Gastroesophageal sphincter (tissue), 4 donors: ENCODE data around the gene MMP17. TPM values are rescaled to one million over a fixed set of nuclear protein-coding genes. Genes with fewer than 3 reads are reported as not detected.

Experiments
- ATAC-seq: fragments of 150-250 bp; one replicate; pipeline ENCODE4 v1.9.1; 2016; ENCODE audit warnings: mild to moderate bottlenecking, moderate library complexity
- H3K27ac ChIP-seq, 4 donors: fragments of 200-600 bp; sonication (generic) in 3 of 4; 1 replicate in 3 of 4; 2 replicates in 1 of 4; pipeline ENCODE4 v1.5.1; 2016 to 2019
- H3K27me3 ChIP-seq: fragments of 200-600 bp; sonication (generic); one replicate; pipeline ENCODE4 v1.5.1; 2019
- H3K36me3 ChIP-seq, 2 donors: fragments of 200-600 bp; sonication (generic); one replicate each; pipeline ENCODE4 v1.5.1; 2019; ENCODE audit warnings: control low read depth in 1 of 2
- H3K4me1 ChIP-seq, 3 donors: fragments of 200-600 bp; sonication (generic); 1 replicate in 2 of 3; 2 replicates in 1 of 3; pipeline ENCODE4 v1.5.1; 2016 to 2019; ENCODE audit warnings: control low read depth in 2 of 3
- H3K4me3 ChIP-seq, 2 donors: fragments of 200-600 bp; sonication (generic); one replicate each; pipeline ENCODE4 v1.5.1; 2019; ENCODE audit warnings: mild to moderate bottlenecking in 1 of 2, moderate library complexity in 1 of 2
- H3K9me3 ChIP-seq, 3 donors: fragments of 200-600 bp; sonication (generic); one replicate each; pipeline ENCODE4 v1.5.1; 2017 to 2019; ENCODE audit warnings: control low read depth in 2 of 3
- CTCF ChIP-seq, 4 experiments: fragments of 200-600 bp in 2 of 4; fragments of 450-650 bp in 2 of 4; sonication (generic) in 1 of 4; IDR thresholded peaks; one replicate each; pipeline ENCODE4 v1.5.1; 2017 to 2019; ENCODE audit warnings: antibody characterized with exemption in 4 of 4, mild to moderate bottlenecking in 2 of 4, moderate library complexity in 2 of 4
- EP300 ChIP-seq: sonication (generic); formaldehyde crosslinking; IDR thresholded peaks from one replicate; pipeline ENCODE4 v1.6.1; 2017; ENCODE audit warnings: antibody characterized with exemption, mild to moderate bottlenecking
- POLR2A ChIP-seq, 2 donors: fragments of 450-650 bp; IDR thresholded peaks; one replicate each; pipeline ENCODE4 v1.6.1; 2017; ENCODE audit warnings: antibody characterized with exemption in 2 of 2, mild to moderate bottlenecking in 2 of 2, moderate library complexity in 1 of 2
- POLR2AphosphoS5 ChIP-seq: sonication (generic); formaldehyde crosslinking; IDR thresholded peaks from one replicate; pipeline ENCODE4 v1.6.1; 2017; ENCODE audit warnings: antibody characterized with exemption
- WGBS, 2 donors: methylation state at CpG; one replicate each; pipeline ENCODE4 v1.1.5; 2018; ENCODE audit warnings: low coverage in 1 of 2; 5-methylcytosine and 5-hydroxymethylcytosine counted together
- small RNA-seq, 4 donors: library from RNA; depleted of rRNA; stranded (forward); fragments of <200 nt; gene quantifications; one replicate each; pipeline ENCODE3, GENCODE V24; 2016
- total RNA-seq, 4 donors: library from RNA; depleted of rRNA; stranded (reverse); fragments of >200 nt; gene quantifications; one replicate each; pipeline ENCODE4 v1.1.0, GENCODE V29; 2016

MMP17 gene
- total RNA-seq, 4 donors from 2014 or later = 2.0 to 7.0 (median 4.5) TPM

- peaks cover 0 to 83% (median 38%) of the 10 kb centered on the region in 3 donors for H3K4me1 ChIP-seq
- 67 to 85% methylated on average over 3 to 8 of the region's 9 CpGs for WGBS, 2 donors
- no peak for ATAC-seq
These were observed 69.7 kb downstream of the MMP17 start for GRCh38 chr12:131897875-131898274.

GRCh38 chr12:131900397-131900796 is 72.2 kb downstream of the MMP17 start:
- ATAC-seq = no peak
- Histone ChIP-seq H3K4me3 (no peak overlapping the region), H3K36me3 (peaks cover 0 to 37% of the 10 kb centered on the region in 2 donors), H3K9me3 (no peaks in the 10 kb centered on the region), H3K27me3 (no peaks in the 10 kb centered on the region), H3K27ac (no peak overlapping the region), H3K4me1 (peaks cover 0 to 98% (median 53%) of the 10 kb centered on the region in 3 donors)
- 86% methylated on average over 1 of the region's 6 CpGs; no CpG with 5 or more reads in 1 of the 2 donors for WGBS, 2 donors
- no peak for TF ChIP-seq POLR2A (IDR thresholded peaks at IDR 0.05)
- no peak for TF ChIP-seq EP300
- no peak for TF ChIP-seq CTCF (IDR thresholded peaks at IDR 0.05)
- no peak for TF ChIP-seq POLR2AphosphoS5

More at GRCh38 chr12:131897875-131898274, 69.7 kb downstream of the MMP17 start:
- no peaks in the 10 kb centered on the region for H3K27me3 ChIP-seq
- H3K36me3 ChIP-seq = peaks cover 0 to 26% of the 10 kb centered on the region in 2 donors
- no peak overlapping the region for H3K4me3 ChIP-seq
- H3K9me3 ChIP-seq = no peaks in the 10 kb centered on the region
- TF ChIP-seq POLR2A (IDR thresholded peaks at IDR 0.05) (no peak), CTCF (IDR thresholded peaks at IDR 0.05) (no peak)
- peak overlapping the region in 3 of 4 donors; percentile 42 to 97 (median 96) for H3K27ac ChIP-seq

Small RNAs within 50 kb of the gene (small RNA-seq; reads per million reads assigned to genes)
- gene RNA5SP378 (0 to 0.12 (median 0) reads per million in 4 donors), gene RNU6-1017P (0 reads per million in 4 donors)

Other genes with a start within 250 kb of the MMP17 start
- gene SFSWAP, start 117.3 kb upstream of the MMP17 start, total RNA-seq = 10 to 100 TPM; 22.4 to 50.4 (median 32.5) TPM
- gene ULK1, start 66.2 kb downstream of the MMP17 start, total RNA-seq = 10 to 100 TPM; 10.0 to 34.2 (median 21.8) TPM
- gene PUS1, start 100.9 kb downstream of the MMP17 start, total RNA-seq = 10 to 100 TPM in 2 of 4 donors, 1 to 10 TPM in 2; 7.2 to 28.2 (median 13.1) TPM
- gene EP400, start 121.5 kb downstream of the MMP17 start, total RNA-seq = 10 to 100 TPM; 12.6 to 28.0 (median 22.8) TPM